Natural killer cell treated with Interleukin-12 subunit alpha and Interleukin-12 subunit beta and Interleukin-15 and Interleukin-18, amount 100 ng/mL, for 72 hours (primary cell): ENCODE results near the gene PDK2. TPM values are rescaled to one million over a fixed set of nuclear protein-coding genes. Genes with fewer than 3 reads are reported as not detected.
A peak's percentile ranks its signal among the peaks of the same experiment; 100 is the strongest.

Experiments used
- ATAC-seq, 2 donors: fragments of 150-1000 bp; cut with Tn5 transposase in 1 of 2; sonication (Bioruptor Pico), chemical (Tn5 transposase) in 1 of 2; 2 replicates each; pipeline ENCODE4 v1.10.0; 2021
- DNase-seq: peaks from one replicate; pipeline ENCODE4 v3.0.0; 2022; ENCODE audit warnings: low spot score
- H3K27ac Mint-ChIP-seq, 2 donors: 1 replicate in 1 of 2; 2 replicates in 1 of 2; pipeline ENCODE4 v1.8.0; 2022; ENCODE audit warnings: mixed read lengths in 2 of 2, mild to moderate bottlenecking in 1 of 2, moderate library complexity in 1 of 2
- H3K27me3 Mint-ChIP-seq, 2 donors: 1 replicate in 1 of 2; 2 replicates in 1 of 2; pipeline ENCODE4 v1.8.0; 2022; ENCODE audit warnings: mixed read lengths in 2 of 2
- H3K36me3 Mint-ChIP-seq: one replicate; pipeline ENCODE4 v1.8.0; 2022; ENCODE audit warnings: mixed read lengths
- H3K4me1 Mint-ChIP-seq, 2 donors: 1 replicate in 1 of 2; 2 replicates in 1 of 2; pipeline ENCODE4 v1.8.0; 2022; ENCODE audit warnings: low read depth in 2 of 2, mixed read lengths in 2 of 2, mild to moderate bottlenecking in 1 of 2
- H3K4me3 Mint-ChIP-seq: one replicate; pipeline ENCODE4 v1.8.0; 2022; ENCODE audit warnings: mixed read lengths
- H3K9me3 Mint-ChIP-seq: 2 replicates; pipeline ENCODE4 v1.8.0; 2022; ENCODE audit warnings: mixed read lengths
- total RNA-seq, 2 donors: library from RNA; stranded (reverse); gene quantifications; one replicate each; pipeline ENCODE4 v1.2.3, GENCODE V29; 2022

The PDK2 gene
- total RNA-seq, 2 donors from 2014 or later, result 11.8 to 13.7 TPM

GRCh38 chr17:50129353-50129727 is 34.2 kb downstream of the PDK2 start:
- H3K4me3 Mint-ChIP-seq, result peak overlapping the region; percentile 75
- no peaks in the 10 kb centered on the region for H3K9me3 Mint-ChIP-seq
- H3K4me1 Mint-ChIP-seq, result peaks cover 27 to 40% of the 10 kb centered on the region in 2 donors
- no peaks in the 10 kb centered on the region for H3K36me3 Mint-ChIP-seq
- DNase-seq, result no peak
- H3K27me3 Mint-ChIP-seq, result peaks cover 9 to 11% of the 10 kb centered on the region in 2 donors
- H3K27ac Mint-ChIP-seq, result peak overlapping the region in 1 of 2 donors; percentile 27
- peak in 1 of 2 donors; percentile 4 for ATAC-seq

- peak within 1 kb of the TSS; percentile 86 for H3K4me3 Mint-ChIP-seq
- ATAC-seq, result peak; percentile 70 to 81
- H3K27me3 Mint-ChIP-seq, result peaks cover 9 to 11% of the 10 kb centered on the region in 2 donors
- no peaks in the 10 kb centered on the region for H3K36me3 Mint-ChIP-seq
- peak; percentile 71 for DNase-seq
- H3K27ac Mint-ChIP-seq, result peak within 1 kb of the TSS; percentile 43 to 76
- no peaks in the 10 kb centered on the region for H3K9me3 Mint-ChIP-seq
- H3K4me1 Mint-ChIP-seq, result peaks cover 27 to 40% of the 10 kb centered on the region in 2 donors
Observed at GRCh38 chr17:50129728-50130558, 34.8 kb downstream of the PDK2 start, which contains the start of gene SAMD14. Gene SAMD14 (minus strand): TSS chr17:50130160. CDS start chr17:50124959, 5,201 bp downstream.

GRCh38 chr17:50130559-50131305 is 35.6 kb downstream of the PDK2 start:
- no peaks in the 10 kb centered on the region for H3K9me3 Mint-ChIP-seq
- H3K27ac Mint-ChIP-seq, result peak overlapping the region in 1 of 2 donors; percentile 76
- peak overlapping the region; percentile 50 for H3K4me3 Mint-ChIP-seq
- peaks cover 9 to 11% of the 10 kb centered on the region in 2 donors for H3K27me3 Mint-ChIP-seq
- H3K4me1 Mint-ChIP-seq, result peaks cover 27 to 37% of the 10 kb centered on the region in 2 donors
- ATAC-seq (no peak), DNase-seq (no peak)
- H3K36me3 Mint-ChIP-seq, result no peaks in the 10 kb centered on the region

DNA sequence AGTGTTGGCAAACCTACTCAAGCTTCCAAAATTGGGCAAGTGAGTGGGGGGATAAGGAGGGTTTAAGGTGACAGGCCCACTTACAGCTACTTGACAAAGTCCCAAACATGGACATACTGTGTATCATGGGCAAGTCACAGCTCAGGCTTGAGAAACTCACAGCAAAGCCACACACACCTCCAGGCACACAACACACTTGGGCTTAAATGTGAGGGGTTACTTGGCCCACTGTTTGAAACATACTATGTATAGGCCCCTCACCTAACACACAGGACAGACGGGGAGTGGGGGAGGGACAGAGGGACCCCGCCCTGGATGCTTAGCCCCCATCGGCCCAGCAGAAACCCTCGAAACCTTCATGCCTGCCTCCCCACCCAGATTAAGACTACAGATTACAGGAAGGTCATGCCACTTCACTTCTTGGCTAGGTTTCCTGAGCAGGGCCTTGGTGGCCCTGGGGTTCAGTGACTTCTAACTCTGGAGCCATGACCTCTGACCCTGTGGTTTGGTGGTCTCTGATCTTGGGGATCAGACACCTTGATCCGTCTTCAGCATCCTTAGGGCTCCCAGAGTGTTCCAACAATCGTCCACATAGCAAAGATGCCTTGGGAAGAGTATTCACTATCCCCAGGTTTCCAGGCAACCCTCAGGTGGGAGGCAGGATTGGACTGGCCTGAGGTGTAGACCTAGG is 37.1 kb downstream of the PDK2 start:
- Mint-ChIP-seq H3K4me1 (peaks cover 32 to 45% of the 10 kb centered on the region in 2 donors), H3K9me3 (no peaks in the 10 kb centered on the region), H3K36me3 (no peaks in the 10 kb centered on the region), H3K27me3 (peaks cover 9 to 11% of the 10 kb centered on the region in 2 donors), H3K4me3 (no peak overlapping the region), H3K27ac (peak overlapping the region; percentile 20 to 76)
- DNase-seq, result no peak
- no peak for ATAC-seq

GRCh38 chr17:50133028-50133768 is 38.0 kb downstream of the PDK2 start:
- Mint-ChIP-seq H3K4me1 (peaks cover 35 to 47% of the 10 kb centered on the region in 2 donors), H3K4me3 (no peak overlapping the region), H3K27ac (no peak overlapping the region), H3K9me3 (no peaks in the 10 kb centered on the region), H3K27me3 (peaks cover 5 to 8% of the 10 kb centered on the region in 2 donors), H3K36me3 (peaks cover 5% of the 10 kb centered on the region)
- DNase-seq, result no peak
- ATAC-seq, result no peak

DNA sequence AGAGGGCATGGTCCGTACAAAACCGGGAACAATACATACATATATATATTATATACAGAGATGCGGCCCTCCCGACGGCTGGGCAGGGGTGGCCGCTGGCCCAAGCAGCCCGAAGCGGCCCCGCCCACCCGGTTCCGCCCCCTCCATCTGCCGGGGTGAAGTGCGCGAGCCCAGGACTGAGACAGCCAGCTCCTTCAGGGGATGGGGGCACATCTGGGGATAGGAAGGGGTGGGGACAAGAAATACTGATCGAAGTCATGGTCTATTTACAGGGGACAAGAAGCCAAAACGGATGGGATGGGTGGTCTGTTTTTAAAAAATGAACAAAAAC is 38.6 kb downstream of the PDK2 start:
- Mint-ChIP-seq H3K4me3 (no peak overlapping the region), H3K27ac (no peak overlapping the region), H3K27me3 (peaks cover 1 to 3% of the 10 kb centered on the region in 2 donors), H3K9me3 (no peaks in the 10 kb centered on the region), H3K36me3 (peaks cover 8% of the 10 kb centered on the region), H3K4me1 (peaks cover 31 to 47% of the 10 kb centered on the region in 2 donors)
- no peak for DNase-seq
- no peak for ATAC-seq

DNA sequence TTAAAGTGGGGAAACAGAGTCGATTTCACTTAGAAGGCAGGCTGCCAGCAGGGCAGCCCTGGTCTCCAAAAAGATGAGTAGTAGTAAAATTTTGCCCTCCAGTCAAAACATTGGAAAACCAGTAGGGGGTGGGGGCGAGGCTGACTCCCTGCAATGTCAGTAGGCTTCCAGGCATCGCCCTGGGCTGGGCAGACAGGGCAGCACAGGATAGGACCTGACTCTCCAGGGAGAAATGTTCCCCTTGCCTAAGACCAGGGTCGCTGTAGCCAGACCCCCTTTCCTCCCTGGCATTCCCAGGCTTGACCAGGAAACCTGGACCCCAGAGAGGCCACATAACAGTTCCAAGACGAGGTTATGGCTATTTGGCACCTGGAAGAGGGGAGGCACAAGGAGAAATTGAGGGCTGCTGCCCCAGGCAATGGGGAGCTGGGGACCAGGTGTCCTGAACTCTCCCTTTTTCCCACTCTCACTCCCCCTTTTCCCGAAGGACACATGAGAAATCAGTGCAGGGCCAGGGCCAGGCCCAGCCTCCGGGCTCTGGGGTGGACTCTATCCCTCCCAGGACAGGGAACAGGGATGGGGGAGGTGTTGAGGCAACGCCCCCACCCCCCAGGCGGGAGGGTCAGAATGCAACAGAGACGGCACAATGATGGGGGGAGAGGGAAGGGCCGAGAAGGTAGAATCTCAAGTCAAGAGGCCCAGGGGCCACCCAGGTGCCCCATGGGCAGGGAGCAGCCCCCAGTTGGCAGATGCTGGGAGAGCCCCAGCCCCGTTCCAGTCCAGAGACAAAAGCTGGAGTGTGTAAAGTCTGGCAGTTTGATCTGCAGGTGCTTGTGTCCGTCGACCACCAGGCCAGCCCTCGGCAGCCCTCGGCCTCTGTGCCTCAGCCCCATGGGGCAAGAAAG is 39.3 kb downstream of the PDK2 start:
- H3K27ac Mint-ChIP-seq, result no peak overlapping the region
- H3K9me3 Mint-ChIP-seq, result no peaks in the 10 kb centered on the region
- H3K36me3 Mint-ChIP-seq, result peaks cover 8% of the 10 kb centered on the region
- no peak for DNase-seq
- no peak for ATAC-seq
- no peaks in the 10 kb centered on the region for H3K27me3 Mint-ChIP-seq
- no peak overlapping the region for H3K4me3 Mint-ChIP-seq
- H3K4me1 Mint-ChIP-seq, result peaks cover 30 to 45% of the 10 kb centered on the region in 2 donors

- no peak overlapping the region for H3K27ac Mint-ChIP-seq
- peaks cover 13% of the 10 kb centered on the region for H3K36me3 Mint-ChIP-seq
- no peaks in the 10 kb centered on the region for H3K9me3 Mint-ChIP-seq
- DNase-seq (no peak), ATAC-seq (no peak)
- H3K4me3 Mint-ChIP-seq, result no peak overlapping the region
- H3K4me1 Mint-ChIP-seq, result peaks cover 41 to 54% of the 10 kb centered on the region in 2 donors
- no peaks in the 10 kb centered on the region for H3K27me3 Mint-ChIP-seq
Observed at GRCh38 chr17:50135316-50136095, 40.4 kb downstream of the PDK2 start.

- Mint-ChIP-seq H3K4me3 (no peak overlapping the region), H3K4me1 (peaks cover 42 to 54% of the 10 kb centered on the region in 2 donors), H3K27ac (no peak overlapping the region), H3K36me3 (peaks cover 13% of the 10 kb centered on the region), H3K27me3 (no peaks in the 10 kb centered on the region), H3K9me3 (no peaks in the 10 kb centered on the region)
- ATAC-seq (no peak), DNase-seq (no peak)
Observed at GRCh38 chr17:50136096-50136687, 41.0 kb downstream of the PDK2 start.

GRCh38 chr17:50137042-50137441 is 41.9 kb downstream of the PDK2 start:
- Mint-ChIP-seq H3K4me3 (no peak overlapping the region), H3K36me3 (peaks cover 13% of the 10 kb centered on the region), H3K27me3 (no peaks in the 10 kb centered on the region), H3K27ac (peak overlapping the region in 1 of 2 donors; percentile 59), H3K4me1 (peaks cover 48 to 54% of the 10 kb centered on the region in 2 donors), H3K9me3 (no peaks in the 10 kb centered on the region)
- DNase-seq (no peak), ATAC-seq (no peak)

GRCh38 chr17:50139185-50139783 is 44.1 kb downstream of the PDK2 start:
- Mint-ChIP-seq H3K4me3 (no peak overlapping the region), H3K4me1 (peaks cover 65 to 69% of the 10 kb centered on the region in 2 donors), H3K9me3 (no peaks in the 10 kb centered on the region), H3K27ac (peak overlapping the region; percentile 69 to 82), H3K27me3 (no peaks in the 10 kb centered on the region), H3K36me3 (peaks cover 23% of the 10 kb centered on the region)
- ATAC-seq (no peak), DNase-seq (no peak)
